ENCODE results near the gene SND1.
"Not testable (repeated sequence)": the region's sequence is repeated elsewhere in the genome, so short reads cannot be mapped to it uniquely, and the experiment has no call there.

Gene SND1

GRCh38 chr7:127674361-127674760 is 22.4 kb downstream of the SND1 start:
- Histone ChIP-seq H3K36me3 (ENCODE audit: insufficient read depth, low read length) (peaks cover 8% of the 10 kb centered on the region), H3K4me1 (ENCODE audit: control insufficient read depth, insufficient read depth, low read length) (peaks cover 26% of the 10 kb centered on the region), H3K4me3 (ENCODE audit: low read length) (no peak overlapping the region), H3K27me3 (ENCODE audit: control insufficient read depth, insufficient read depth, low read length) (no peaks in the 10 kb centered on the region), H3K9ac (ENCODE audit: low read depth, low read length) (no peak overlapping the region), H3K9me3 (replicated peaks; ENCODE audit: low read length) (no peaks in the 10 kb centered on the region), H3K4me2 (ENCODE audit: low read length) (no peak overlapping the region)

GRCh38 chr7:127674923-127675322 is 22.9 kb downstream of the SND1 start:
- peaks cover 30% of the 10 kb centered on the region for H3K4me1 ChIP-seq (ENCODE audit: control insufficient read depth, insufficient read depth, low read length)
- not testable (repeated sequence) for H3K27me3 ChIP-seq (ENCODE audit: control insufficient read depth, insufficient read depth, low read length); H3K9me3 ChIP-seq (replicated peaks; ENCODE audit: low read length); H3K9ac ChIP-seq (ENCODE audit: low read depth, low read length); H3K36me3 ChIP-seq (ENCODE audit: insufficient read depth, low read length); H3K4me3 ChIP-seq (ENCODE audit: low read length); H3K4me2 ChIP-seq (ENCODE audit: low read length)

- H3K9me3 ChIP-seq (replicated peaks; ENCODE audit: low read length): no peaks in the 10 kb centered on the region
- H3K9ac ChIP-seq (ENCODE audit: low read depth, low read length): no peak overlapping the region
- no peak overlapping the region for H3K4me3 ChIP-seq (ENCODE audit: low read length)
- H3K4me2 ChIP-seq (ENCODE audit: low read length): no peak overlapping the region
- H3K36me3 ChIP-seq (ENCODE audit: insufficient read depth, low read length): peaks cover 8% of the 10 kb centered on the region
- H3K4me1 ChIP-seq (ENCODE audit: control insufficient read depth, insufficient read depth, low read length): peaks cover 30% of the 10 kb centered on the region
- no peaks in the 10 kb centered on the region for H3K27me3 ChIP-seq (ENCODE audit: control insufficient read depth, insufficient read depth, low read length)
Measured at GRCh38 chr7:127675721-127676120, 23.7 kb downstream of the SND1 start.

- Histone ChIP-seq H3K9ac (ENCODE audit: low read depth, low read length) (no peak overlapping the region), H3K9me3 (replicated peaks; ENCODE audit: low read length) (no peaks in the 10 kb centered on the region), H3K4me1 (ENCODE audit: control insufficient read depth, insufficient read depth, low read length) (peaks cover 30% of the 10 kb centered on the region), H3K27me3 (ENCODE audit: control insufficient read depth, insufficient read depth, low read length) (no peaks in the 10 kb centered on the region), H3K4me3 (ENCODE audit: low read length) (no peak overlapping the region), H3K36me3 (ENCODE audit: insufficient read depth, low read length) (peaks cover 5% of the 10 kb centered on the region), H3K4me2 (ENCODE audit: low read length) (no peak overlapping the region)
Measured at GRCh38 chr7:127677433-127678230, 25.6 kb downstream of the SND1 start.

GRCh38 chr7:127678337-127678736 is 26.3 kb downstream of the SND1 start:
- no peak overlapping the region for H3K9ac ChIP-seq (ENCODE audit: low read depth, low read length)
- H3K27me3 ChIP-seq (ENCODE audit: control insufficient read depth, insufficient read depth, low read length): no peaks in the 10 kb centered on the region
- no peak overlapping the region for H3K4me3 ChIP-seq (ENCODE audit: low read length)
- H3K4me2 ChIP-seq (ENCODE audit: low read length): no peak overlapping the region
- H3K4me1 ChIP-seq (ENCODE audit: control insufficient read depth, insufficient read depth, low read length): peaks cover 30% of the 10 kb centered on the region
- H3K9me3 ChIP-seq (replicated peaks; ENCODE audit: low read length): no peaks in the 10 kb centered on the region
- peaks cover 5% of the 10 kb centered on the region for H3K36me3 ChIP-seq (ENCODE audit: insufficient read depth, low read length)

- Histone ChIP-seq H3K4me1 (ENCODE audit: control insufficient read depth, insufficient read depth, low read length) (peaks cover 24% of the 10 kb centered on the region), H3K4me3 (ENCODE audit: low read length) (no peak overlapping the region), H3K9me3 (replicated peaks; ENCODE audit: low read length) (no peaks in the 10 kb centered on the region), H3K9ac (ENCODE audit: low read depth, low read length) (no peak overlapping the region), H3K4me2 (ENCODE audit: low read length) (no peak overlapping the region), H3K36me3 (ENCODE audit: insufficient read depth, low read length) (peaks cover 5% of the 10 kb centered on the region), H3K27me3 (ENCODE audit: control insufficient read depth, insufficient read depth, low read length) (no peaks in the 10 kb centered on the region)
Measured at GRCh38 chr7:127678947-127679346, 27.0 kb downstream of the SND1 start.

- no peaks in the 10 kb centered on the region for H3K9me3 ChIP-seq (replicated peaks; ENCODE audit: low read length)
- peaks cover under 1% of the 10 kb centered on the region for H3K36me3 ChIP-seq (ENCODE audit: insufficient read depth, low read length)
- H3K4me3 ChIP-seq (ENCODE audit: low read length): no peak overlapping the region
- no peaks in the 10 kb centered on the region for H3K27me3 ChIP-seq (ENCODE audit: control insufficient read depth, insufficient read depth, low read length)
- H3K4me2 ChIP-seq (ENCODE audit: low read length): no peak overlapping the region
- peaks cover 18% of the 10 kb centered on the region for H3K4me1 ChIP-seq (ENCODE audit: control insufficient read depth, insufficient read depth, low read length)
- no peak overlapping the region for H3K9ac ChIP-seq (ENCODE audit: low read depth, low read length)
Measured at GRCh38 chr7:127680983-127681382, 29.0 kb downstream of the SND1 start.

GRCh38 chr7:127682140-127682539 is 30.1 kb downstream of the SND1 start:
- H3K9me3 ChIP-seq (replicated peaks; ENCODE audit: low read length): no peaks in the 10 kb centered on the region
- peaks cover 18% of the 10 kb centered on the region for H3K4me1 ChIP-seq (ENCODE audit: control insufficient read depth, insufficient read depth, low read length)
- no peak overlapping the region for H3K4me2 ChIP-seq (ENCODE audit: low read length)
- no peaks in the 10 kb centered on the region for H3K27me3 ChIP-seq (ENCODE audit: control insufficient read depth, insufficient read depth, low read length)
- no peak overlapping the region for H3K9ac ChIP-seq (ENCODE audit: low read depth, low read length)
- no peak overlapping the region for H3K4me3 ChIP-seq (ENCODE audit: low read length)
- H3K36me3 ChIP-seq (ENCODE audit: insufficient read depth, low read length): peaks cover 6% of the 10 kb centered on the region

GRCh38 chr7:127683776-127684681 is 32.0 kb downstream of the SND1 start:
- Histone ChIP-seq H3K4me1 (ENCODE audit: control insufficient read depth, insufficient read depth, low read length) (peaks cover 7% of the 10 kb centered on the region), H3K36me3 (ENCODE audit: insufficient read depth, low read length) (peaks cover 23% of the 10 kb centered on the region), H3K9me3 (replicated peaks; ENCODE audit: low read length) (no peaks in the 10 kb centered on the region), H3K4me3 (ENCODE audit: low read length) (no peak overlapping the region), H3K27me3 (ENCODE audit: control insufficient read depth, insufficient read depth, low read length) (no peaks in the 10 kb centered on the region), H3K9ac (ENCODE audit: low read depth, low read length) (no peak overlapping the region), H3K4me2 (ENCODE audit: low read length) (no peak overlapping the region)

- H3K4me2 ChIP-seq (ENCODE audit: low read length): no peak overlapping the region
- H3K36me3 ChIP-seq (ENCODE audit: insufficient read depth, low read length): peaks cover 63% of the 10 kb centered on the region
- no peaks in the 10 kb centered on the region for H3K4me1 ChIP-seq (ENCODE audit: control insufficient read depth, insufficient read depth, low read length)
- no peaks in the 10 kb centered on the region for H3K9me3 ChIP-seq (replicated peaks; ENCODE audit: low read length)
- no peak overlapping the region for H3K4me3 ChIP-seq (ENCODE audit: low read length)
- no peak overlapping the region for H3K9ac ChIP-seq (ENCODE audit: low read depth, low read length)
- H3K27me3 ChIP-seq (ENCODE audit: control insufficient read depth, insufficient read depth, low read length): no peaks in the 10 kb centered on the region
Measured at GRCh38 chr7:127689194-127689772, 37.3 kb downstream of the SND1 start.

GRCh38 chr7:127690337-127690736 is 38.3 kb downstream of the SND1 start:
- Histone ChIP-seq H3K4me3 (ENCODE audit: low read length) (no peak overlapping the region), H3K4me2 (ENCODE audit: low read length) (no peak overlapping the region), H3K9ac (ENCODE audit: low read depth, low read length) (no peak overlapping the region), H3K36me3 (ENCODE audit: insufficient read depth, low read length) (peaks cover 71% of the 10 kb centered on the region), H3K27me3 (ENCODE audit: control insufficient read depth, insufficient read depth, low read length) (no peaks in the 10 kb centered on the region), H3K4me1 (ENCODE audit: control insufficient read depth, insufficient read depth, low read length) (no peaks in the 10 kb centered on the region), H3K9me3 (replicated peaks; ENCODE audit: low read length) (no peaks in the 10 kb centered on the region)
